Endodermal cell (in vitro differentiated cells): ENCODE measurements around the gene CAPN2. TPM values are rescaled to one million over a fixed set of nuclear protein-coding genes. Genes with fewer than 3 reads are reported as not detected.
A peak's percentile ranks its signal among the peaks of the same experiment; 100 is the strongest.

Experiments used
- DNase-seq: peaks from one replicate; pipeline ENCODE4 v3.0.0-alpha.2; 2017
- H3K27ac ChIP-seq: 2 replicates; pipeline ENCODE4 v1.5.1; 2013; ENCODE audit warnings: mild to moderate bottlenecking, low read depth, low read length, moderate library complexity
- H3K27me3 ChIP-seq: 2 replicates; pipeline ENCODE4 v1.6.1; 2013; ENCODE audit warnings: mild to moderate bottlenecking, low read length, moderate library complexity; ENCODE audit not compliant: insufficient read depth, control insufficient read depth, poor library complexity, severe bottlenecking
- H3K36me3 ChIP-seq: 2 replicates; pipeline ENCODE4 v1.7.0; 2013; ENCODE audit warnings: mild to moderate bottlenecking, low read length, moderate library complexity; ENCODE audit not compliant: control insufficient read depth, insufficient read depth
- H3K4me1 ChIP-seq: one replicate; pipeline ENCODE4 v1.7.0; 2013; ENCODE audit warnings: low read length; ENCODE audit not compliant: control insufficient read depth, insufficient read depth
- H3K4me3 ChIP-seq: 2 replicates; pipeline ENCODE4 v1.5.1; 2013; ENCODE audit warnings: mild to moderate bottlenecking, low read length, moderate library complexity
- H3K9ac ChIP-seq: 2 replicates; pipeline ENCODE4 v1.6.1; 2013; ENCODE audit warnings: mild to moderate bottlenecking, low read length, moderate library complexity; ENCODE audit not compliant: poor library complexity, severe bottlenecking; ENCODE audit errors: extremely low read depth
- H3K9me3 ChIP-seq: 2 replicates; pipeline ENCODE4 v1.6.1; 2013; ENCODE audit warnings: mild to moderate bottlenecking, low read length, moderate library complexity; ENCODE audit not compliant: control insufficient read depth
- H3K27ac Mint-ChIP-seq: 2 replicates; pipeline ENCODE4 v1.8.0; 2020; ENCODE audit warnings: mixed read lengths
- H3K27me3 Mint-ChIP-seq: 2 replicates; pipeline ENCODE4 v1.8.0; 2021; ENCODE audit warnings: mild to moderate bottlenecking, mixed read lengths; ENCODE audit not compliant: insufficient read depth
- H3K36me3 Mint-ChIP-seq: 2 replicates; pipeline ENCODE4 v1.8.0; 2020; ENCODE audit warnings: low read depth, mixed read lengths
- H3K4me1 Mint-ChIP-seq: 2 replicates; pipeline ENCODE4 v1.8.0; 2020; ENCODE audit warnings: mixed read lengths
- H3K4me3 Mint-ChIP-seq: 2 replicates; pipeline ENCODE4 v1.8.0; 2020; ENCODE audit warnings: mild to moderate bottlenecking, moderate library complexity, mixed read lengths
- H3K9me3 Mint-ChIP-seq: 2 replicates; pipeline ENCODE4 v1.8.0; 2020; ENCODE audit warnings: mild to moderate bottlenecking, mixed read lengths
- WGBS, 2 experiments: methylation state at CpG; one replicate each; pipeline versions ENCODE4 v1.1.5 to v1.1.7; 2013; ENCODE audit warnings: missing lambda C conversion rate in 2 of 2, mixed read lengths in 1 of 2; ENCODE audit not compliant: insufficient coverage in 1 of 2, insufficient read length in 1 of 2; 5-methylcytosine and 5-hydroxymethylcytosine counted together
- total RNA-seq, 2 donors: library from RNA; stranded (reverse); fragmentation: NEBNext Ultra II Directional in 1 of 2; extraction: Animal tissue kit (Norgen Biotek cat#: 25700) in 1 of 2; gene quantifications; 2 replicates in 1 of 2; 3 replicates in 1 of 2; pipeline ENCODE4 v1.2.1, GENCODE V29; 2021
- TF ChIP-seq, protein P1 (sequence below): fragments of 200-600 bp; sonication (generic); conservative IDR thresholded peaks from 2 replicates; pipeline ENCODE4 v1.5.0; 2021; ENCODE audit warnings: antibody characterized with exemption, mild to moderate bottlenecking

Gene CAPN2
- total RNA-seq, 2 donors from 2014 or later: 49.2 to 49.7 TPM

DNA sequence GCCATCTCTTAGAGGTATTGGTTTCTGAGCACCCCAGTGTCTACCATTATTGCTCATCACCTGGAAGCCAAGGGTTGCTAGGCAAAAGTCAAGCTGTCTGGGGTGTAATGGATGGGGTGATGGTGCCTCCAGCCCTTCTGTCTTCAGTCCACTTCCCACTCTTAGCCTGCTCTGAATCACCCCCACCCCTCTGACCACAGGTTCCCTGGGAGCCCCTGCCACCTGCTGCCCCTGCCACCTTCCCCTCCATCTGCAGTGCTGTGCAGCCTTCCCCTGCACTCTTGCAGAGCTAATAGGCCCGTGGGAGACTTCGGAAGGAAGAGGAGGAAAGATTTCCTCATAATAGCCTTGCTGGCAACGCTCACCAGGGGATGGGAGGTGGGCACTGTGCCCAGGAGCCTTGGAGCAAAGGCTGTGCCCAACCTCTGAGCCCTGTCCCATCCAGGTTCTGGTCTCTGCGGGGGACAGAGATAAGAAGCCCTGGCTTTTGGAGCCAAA, 35.5 kb downstream of the CAPN2 start:
- 92% methylated on average over 4 of the region's 4 CpGs; no CpG with 5 or more reads in 1 of the 2 experiments for WGBS, 2 experiments
- Mint-ChIP-seq H3K4me1 (peaks cover 6% of the 10 kb centered on the region), H3K27me3 (peaks cover 27% of the 10 kb centered on the region), H3K4me3 (peak overlapping the region; percentile 67), H3K9me3 (no peaks in the 10 kb centered on the region), H3K27ac (no peak overlapping the region), H3K36me3 (peaks cover 38% of the 10 kb centered on the region)
- no peak overlapping the region for H3K4me3 ChIP-seq
- no peak for DNase-seq
- peaks cover 7% of the 10 kb centered on the region for H3K27me3 ChIP-seq
- peaks cover 55% of the 10 kb centered on the region for H3K36me3 ChIP-seq
- H3K9me3 ChIP-seq: no peaks in the 10 kb centered on the region
- H3K27ac ChIP-seq: no peak overlapping the region
- TF ChIP-seq, protein P1, sequence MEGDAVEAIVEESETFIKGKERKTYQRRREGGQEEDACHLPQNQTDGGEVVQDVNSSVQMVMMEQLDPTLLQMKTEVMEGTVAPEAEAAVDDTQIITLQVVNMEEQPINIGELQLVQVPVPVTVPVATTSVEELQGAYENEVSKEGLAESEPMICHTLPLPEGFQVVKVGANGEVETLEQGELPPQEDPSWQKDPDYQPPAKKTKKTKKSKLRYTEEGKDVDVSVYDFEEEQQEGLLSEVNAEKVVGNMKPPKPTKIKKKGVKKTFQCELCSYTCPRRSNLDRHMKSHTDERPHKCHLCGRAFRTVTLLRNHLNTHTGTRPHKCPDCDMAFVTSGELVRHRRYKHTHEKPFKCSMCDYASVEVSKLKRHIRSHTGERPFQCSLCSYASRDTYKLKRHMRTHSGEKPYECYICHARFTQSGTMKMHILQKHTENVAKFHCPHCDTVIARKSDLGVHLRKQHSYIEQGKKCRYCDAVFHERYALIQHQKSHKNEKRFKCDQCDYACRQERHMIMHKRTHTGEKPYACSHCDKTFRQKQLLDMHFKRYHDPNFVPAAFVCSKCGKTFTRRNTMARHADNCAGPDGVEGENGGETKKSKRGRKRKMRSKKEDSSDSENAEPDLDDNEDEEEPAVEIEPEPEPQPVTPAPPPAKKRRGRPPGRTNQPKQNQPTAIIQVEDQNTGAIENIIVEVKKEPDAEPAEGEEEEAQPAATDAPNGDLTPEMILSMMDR: no peak
- no peak overlapping the region for H3K9ac ChIP-seq
- peaks cover 5% of the 10 kb centered on the region for H3K4me1 ChIP-seq

DNA sequence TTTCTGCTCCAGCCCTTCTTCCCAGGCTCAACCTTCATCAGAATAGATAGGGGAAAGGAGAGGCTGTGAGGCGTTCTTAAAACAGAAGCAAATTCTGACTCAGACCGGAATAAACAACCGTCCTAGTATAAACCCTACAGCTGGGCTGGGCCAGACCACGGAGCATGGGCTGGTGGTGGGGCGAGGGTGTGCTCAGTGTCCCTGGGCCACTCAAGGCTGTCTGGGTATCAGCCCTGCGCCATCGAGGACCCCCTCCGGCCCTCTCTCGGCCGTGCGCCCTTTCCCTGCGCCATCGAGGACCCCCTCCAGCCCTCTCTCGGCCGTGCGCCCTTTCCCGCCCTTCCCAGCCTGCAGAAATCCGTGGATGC, 36.0 kb downstream of the CAPN2 start:
- Histone ChIP-seq H3K4me1 (peaks cover 5% of the 10 kb centered on the region), H3K27ac (no peak overlapping the region), H3K9ac (no peak overlapping the region), H3K4me3 (no peak overlapping the region), H3K9me3 (no peaks in the 10 kb centered on the region), H3K36me3 (peaks cover 60% of the 10 kb centered on the region), H3K27me3 (peaks cover 7% of the 10 kb centered on the region)
- Mint-ChIP-seq H3K27me3 (peaks cover 27% of the 10 kb centered on the region), H3K4me1 (peaks cover 10% of the 10 kb centered on the region), H3K27ac (no peak overlapping the region), H3K4me3 (peak overlapping the region; percentile 67), H3K9me3 (no peaks in the 10 kb centered on the region), H3K36me3 (peaks cover 43% of the 10 kb centered on the region)
- DNase-seq: no peak
- TF ChIP-seq, protein P1: no peak
- WGBS, 2 experiments: 64 to 75% methylated on average over 16 to 18 of the region's 18 CpGs

DNA sequence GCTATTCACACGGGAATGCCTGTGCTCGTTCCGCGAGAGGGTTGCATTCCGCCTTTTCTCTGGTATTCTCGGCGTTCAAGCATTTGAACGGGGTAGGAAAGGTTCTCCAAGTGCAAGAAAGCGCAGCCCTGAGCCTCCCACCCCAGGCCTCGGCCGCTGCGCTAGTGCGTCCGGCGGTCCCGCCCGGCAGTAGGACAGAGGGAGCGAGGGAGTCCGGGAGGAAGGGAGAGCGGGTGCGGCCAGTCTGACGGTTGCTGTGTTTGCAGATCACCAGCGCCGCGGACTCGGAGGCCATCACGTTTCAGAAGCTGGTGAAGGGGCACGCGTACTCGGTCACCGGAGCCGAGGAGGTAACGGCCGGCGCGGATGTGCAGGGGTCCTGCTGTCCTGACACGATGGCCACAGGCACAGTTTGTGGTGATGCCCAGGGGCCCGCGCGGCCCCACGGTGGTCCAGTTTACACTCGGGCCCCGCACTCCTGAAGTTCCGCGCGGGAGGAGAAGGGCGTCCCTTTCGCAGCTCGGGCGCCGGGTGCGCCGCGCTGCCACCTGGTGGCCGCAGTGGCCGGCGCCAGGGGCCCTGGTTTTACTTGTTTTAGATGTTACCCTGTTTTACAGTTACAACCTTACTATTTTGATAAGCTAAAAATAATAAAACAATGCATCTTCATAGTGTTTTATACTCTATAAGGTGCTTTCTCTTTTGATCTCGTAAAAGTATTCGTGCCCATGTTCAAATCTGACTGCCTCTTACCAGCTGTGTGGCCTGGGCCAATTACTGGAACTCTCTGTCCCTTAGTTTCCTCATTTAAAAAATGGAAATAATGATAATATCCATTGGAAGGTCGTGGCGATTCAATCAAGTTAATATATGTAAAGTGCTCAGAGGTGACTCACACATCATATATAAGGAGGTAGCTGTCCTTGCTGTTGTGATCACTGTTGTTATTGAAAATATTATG, 36.7 kb downstream of the CAPN2 start:
- H3K9ac ChIP-seq: no peak overlapping the region

More for the DNA sequence above, 36.7 kb downstream of the CAPN2 start:
- Histone ChIP-seq H3K36me3 (peaks cover 64% of the 10 kb centered on the region), H3K27ac (no peak overlapping the region), H3K9me3 (no peaks in the 10 kb centered on the region), H3K4me3 (peak overlapping the region; percentile 69), H3K4me1 (peaks cover 5% of the 10 kb centered on the region), H3K27me3 (peaks cover 7% of the 10 kb centered on the region)
- peaks cover 27% of the 10 kb centered on the region for H3K27me3 Mint-ChIP-seq
- H3K4me3 Mint-ChIP-seq: peak overlapping the region; percentile 67
- TF ChIP-seq, protein P1: peak; percentile 99
- WGBS, 2 experiments: 22 to 43% methylated on average over 27 to 61 of the region's 61 CpGs
- H3K9me3 Mint-ChIP-seq: no peaks in the 10 kb centered on the region
- no peak overlapping the region for H3K27ac Mint-ChIP-seq
- peaks cover 45% of the 10 kb centered on the region for H3K36me3 Mint-ChIP-seq
- H3K4me1 Mint-ChIP-seq: peaks cover 10% of the 10 kb centered on the region
- peak; percentile 85 for DNase-seq
